Activated CD4-positive, alpha-beta T cell treated with anti-CD3 and anti-CD28 coated beads, Interleukin-2, amount 50 U/mL, for 4 hours (primary cell): ENCODE data around the gene OSCAR.

Experiments
- DNase-seq, 2 experiments: peaks; one replicate each; pipeline ENCODE4 v3.0.0-alpha.2; 2020

OSCAR gene

DNA sequence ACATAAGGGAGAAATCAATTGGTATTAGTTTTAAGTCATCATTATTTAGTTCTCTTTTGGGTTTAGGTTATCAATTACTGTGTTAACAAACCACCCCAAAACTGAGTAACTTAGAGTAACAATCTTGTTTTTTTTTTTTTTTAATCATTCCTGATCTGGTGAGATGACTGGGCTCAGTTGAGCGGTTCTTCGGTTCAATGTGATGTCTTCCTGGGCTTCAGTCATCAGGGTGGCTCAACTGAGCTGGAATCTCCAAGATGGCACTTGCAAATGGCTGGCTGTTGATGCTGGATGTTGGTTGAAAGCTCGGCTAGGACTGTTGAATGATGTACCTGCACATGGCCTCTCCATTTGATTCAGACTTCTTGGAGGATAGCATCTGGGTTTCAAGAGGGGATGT is 16.2 kb downstream of the OSCAR start:
- DNase-seq, result no peak

DNA sequence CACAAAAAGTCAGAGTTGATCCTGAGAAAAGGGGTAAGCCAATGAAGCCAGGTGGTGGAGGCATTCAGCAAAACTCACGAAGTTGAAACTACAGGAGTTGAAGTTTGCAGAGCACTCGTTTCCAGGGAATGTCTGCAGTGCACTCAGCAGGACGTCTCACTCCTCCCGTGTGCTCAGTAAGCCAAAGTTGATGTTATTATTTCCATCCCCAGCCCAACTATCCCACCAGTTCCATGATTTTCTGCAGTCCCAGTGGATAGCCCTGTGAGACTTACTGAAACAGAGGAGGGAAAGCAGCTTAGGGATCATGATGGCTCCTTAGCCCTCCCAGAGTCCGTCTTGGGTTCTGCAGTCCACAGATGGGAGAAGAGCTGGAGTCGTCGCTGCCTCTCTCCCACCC is 19.6 kb downstream of the OSCAR start, which contains the start of gene TARM1:
TSS of gene TARM1 (minus strand) at position 334 of the 400 bp plus-strand sequence. CDS start at position 309, 25 bp downstream.
- DNase-seq, result no peak

DNA sequence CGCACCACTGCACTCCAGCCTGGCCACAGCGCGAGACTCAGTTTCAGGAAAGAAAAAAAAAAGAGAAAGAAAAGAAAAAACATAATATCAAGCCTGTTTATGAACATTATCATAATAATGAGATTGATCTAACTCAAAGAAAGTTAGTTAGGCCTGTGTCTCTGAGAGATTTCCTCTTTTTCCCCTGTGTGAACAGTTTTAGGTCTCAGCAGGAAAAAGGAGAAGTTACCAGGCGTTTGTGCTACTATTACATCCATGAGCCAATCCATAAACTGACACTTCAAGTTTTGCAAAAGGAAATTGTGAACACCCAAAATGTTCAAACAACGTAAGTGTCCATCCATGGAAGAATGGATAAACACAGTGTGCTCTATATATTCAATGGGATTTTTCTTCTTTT is 23.3 kb downstream of the OSCAR start:
- DNase-seq, result no peak

DNA sequence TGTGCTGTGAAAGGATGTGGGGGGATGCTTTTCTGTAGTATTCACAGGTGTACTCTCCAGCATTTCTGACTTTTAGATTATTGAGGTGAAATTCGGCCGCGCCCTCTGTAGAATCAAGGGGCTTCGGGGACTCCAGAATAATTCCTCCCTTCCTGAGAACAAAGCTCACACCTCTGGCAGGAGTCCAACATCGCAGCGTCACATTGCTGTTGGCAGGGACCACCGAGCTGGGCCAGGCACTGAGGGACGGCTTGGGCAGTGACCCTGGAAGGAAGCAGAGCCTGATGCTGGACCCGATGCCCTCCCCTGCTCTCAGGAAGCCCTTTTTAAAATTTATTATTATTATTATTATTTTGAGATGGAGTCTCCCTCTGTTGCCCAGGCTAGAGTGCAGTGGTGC is 25.8 kb downstream of the OSCAR start:
- no peak for DNase-seq

DNA sequence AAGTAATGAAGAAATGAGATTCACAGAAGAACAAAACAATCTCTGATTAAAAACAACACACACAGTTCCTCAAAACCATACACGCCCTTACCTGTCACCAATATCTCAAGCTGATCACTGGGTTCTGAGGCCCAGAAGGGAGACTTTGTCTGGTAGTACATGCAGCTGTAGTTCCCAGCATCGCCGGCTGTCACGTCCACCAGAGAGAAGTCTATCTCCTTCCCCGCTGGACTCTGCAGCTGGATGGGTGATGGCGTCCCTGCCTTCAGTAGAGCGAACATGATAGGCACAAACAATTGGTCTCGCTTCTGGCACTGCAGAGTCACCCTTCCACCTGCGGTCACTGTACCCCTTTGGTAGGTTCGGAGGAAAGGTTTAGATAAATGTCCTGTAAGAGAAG is 26.8 kb downstream of the OSCAR start:
- DNase-seq, result no peak

DNA sequence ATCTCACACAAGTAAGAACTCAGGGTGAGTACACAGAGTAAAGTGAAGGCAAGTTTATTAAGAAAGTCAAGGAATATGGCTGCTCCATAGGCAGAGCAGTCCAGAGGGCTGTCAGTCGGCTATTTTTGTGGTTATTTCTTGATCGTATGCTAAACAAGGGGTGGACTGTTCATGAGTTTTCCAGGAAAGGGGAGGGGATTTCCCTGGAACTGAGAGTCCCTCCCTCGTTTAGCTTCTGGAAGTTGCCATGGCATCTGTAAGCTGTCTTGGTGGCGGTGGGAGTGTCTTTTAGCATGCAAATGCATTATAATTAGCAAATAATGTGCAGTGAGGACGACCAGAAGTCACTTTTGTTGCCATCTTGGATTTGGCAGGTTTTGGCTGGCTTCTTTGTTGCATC is 31.1 kb downstream of the OSCAR start:
- DNase-seq, result no peak

DNA sequence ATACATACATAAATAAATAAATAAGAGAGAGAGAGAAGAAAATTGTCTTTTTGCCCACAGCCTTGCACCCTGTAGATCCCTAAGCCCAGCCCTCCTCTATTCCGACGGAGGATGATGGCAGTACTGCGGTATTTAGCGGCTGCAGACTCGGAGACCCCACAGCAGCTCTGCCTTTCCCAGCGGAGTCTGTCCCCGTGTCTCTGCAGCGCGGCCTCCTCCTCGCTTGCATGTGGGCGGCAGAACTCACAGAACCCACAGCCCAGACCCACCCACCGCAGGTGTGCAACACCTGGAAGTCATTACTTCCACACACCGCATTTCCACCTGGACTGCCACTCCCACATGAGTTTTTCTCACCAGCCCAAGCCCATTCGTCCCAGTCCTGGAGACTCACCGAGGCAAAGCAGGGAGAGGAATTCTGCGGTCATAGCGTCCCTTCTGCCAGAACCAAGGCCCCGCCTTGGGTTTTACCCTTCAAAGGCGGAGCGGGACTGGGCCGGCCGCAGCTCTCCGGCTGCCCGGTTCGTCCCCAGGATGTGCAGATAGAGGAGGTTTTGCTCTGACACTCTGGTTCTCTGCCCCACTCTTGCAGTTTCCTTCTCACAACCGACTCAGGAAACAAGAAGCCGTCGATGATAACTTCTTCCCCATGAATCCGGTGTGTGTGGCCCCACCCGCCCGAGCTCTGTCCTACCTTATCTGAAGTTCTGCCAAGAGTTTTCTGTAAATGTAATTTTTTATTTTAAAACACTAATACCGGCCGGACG is 37.1 kb downstream of the OSCAR start, which contains the start of gene VSTM1:
TSS of gene VSTM1 (minus strand) at position 548 of the 767 bp plus-strand sequence. CDS start at position 428, 120 bp downstream.
- DNase-seq, result no peak

DNA sequence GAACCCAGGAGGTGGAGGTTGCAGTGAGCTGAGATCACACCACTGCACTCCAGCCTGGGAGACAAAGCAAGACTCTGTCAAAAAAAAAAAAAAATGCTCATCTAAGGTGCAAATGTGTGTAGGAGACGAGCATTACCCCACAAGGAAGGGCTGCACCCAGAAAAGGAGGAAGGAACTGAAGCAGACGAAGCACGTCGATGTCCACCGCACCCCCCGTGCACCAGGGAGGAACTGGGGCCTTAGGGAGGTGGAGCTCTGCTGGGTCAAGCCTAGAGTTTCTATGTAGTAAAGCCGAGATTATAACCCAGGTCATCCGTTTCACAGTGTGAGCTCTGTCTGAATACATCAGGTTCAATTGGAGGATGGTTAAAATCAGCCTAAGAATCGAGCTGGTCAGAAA is 38.0 kb downstream of the OSCAR start:
- DNase-seq, result no peak

DNA sequence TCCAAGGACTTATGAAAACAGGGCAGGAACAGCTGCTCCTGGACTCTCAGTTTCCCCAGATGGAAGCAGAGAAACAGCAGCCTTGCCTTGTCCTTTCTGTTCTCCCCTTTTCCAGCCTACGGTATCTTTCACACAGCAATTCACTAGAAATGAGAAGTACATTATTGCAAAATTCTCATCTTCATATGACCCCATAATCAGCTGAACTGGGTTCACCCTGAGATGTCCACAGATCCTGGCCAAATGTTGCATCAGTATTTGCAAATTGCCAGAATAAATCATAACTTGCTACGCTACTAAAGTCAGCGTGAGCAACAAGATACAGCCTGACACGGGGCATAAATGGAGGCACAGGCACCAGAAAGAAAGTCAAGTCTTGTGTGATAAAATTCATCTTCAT is 53.0 kb downstream of the OSCAR start:
- DNase-seq, result no peak

DNA sequence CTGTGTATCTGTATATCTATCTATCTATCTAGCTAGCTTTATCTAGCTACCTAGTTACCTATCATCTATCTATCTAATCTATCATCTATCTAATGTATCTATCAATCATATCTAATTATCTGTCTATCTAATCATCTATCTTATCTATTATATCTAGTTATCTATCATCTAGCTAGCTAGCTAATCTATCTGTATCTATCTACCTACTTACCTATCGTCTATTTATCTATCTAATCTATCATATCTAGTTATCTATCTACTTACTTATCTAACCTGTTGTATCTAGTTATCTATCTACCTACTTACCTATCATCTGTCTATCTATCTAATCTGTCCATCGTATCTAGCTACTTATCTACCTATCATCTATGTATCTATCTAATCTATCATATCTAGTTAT is 54.8 kb downstream of the OSCAR start:
- DNase-seq, result no peak
